M059J (cell line): ENCODE results near the gene IPMK. TPM values are rescaled to one million over a fixed set of nuclear protein-coding genes. Genes with fewer than 3 reads are reported as not detected.
A peak's percentile ranks its signal among the peaks of the same experiment; 100 is the strongest.
"Not testable (repeated sequence)": the region's sequence is repeated elsewhere in the genome, so short reads cannot be mapped to it uniquely, and the experiment has no call there.

Experiments
- DNase-seq: peaks from one replicate; pipeline ENCODE4 v3.0.0-alpha.2; 2012; ENCODE audit warnings: low read depth
- total RNA-seq: library from RNA; depleted of rRNA; stranded (reverse); fragments of >200 nt; shearing (Covaris generic); gene quantifications from 2 replicates; pipeline ENCODE4 v1.2.3, GENCODE V29; 2014

Gene IPMK
- total RNA-seq, 1 experiment from 2014 or later: 9.3 TPM

DNA sequence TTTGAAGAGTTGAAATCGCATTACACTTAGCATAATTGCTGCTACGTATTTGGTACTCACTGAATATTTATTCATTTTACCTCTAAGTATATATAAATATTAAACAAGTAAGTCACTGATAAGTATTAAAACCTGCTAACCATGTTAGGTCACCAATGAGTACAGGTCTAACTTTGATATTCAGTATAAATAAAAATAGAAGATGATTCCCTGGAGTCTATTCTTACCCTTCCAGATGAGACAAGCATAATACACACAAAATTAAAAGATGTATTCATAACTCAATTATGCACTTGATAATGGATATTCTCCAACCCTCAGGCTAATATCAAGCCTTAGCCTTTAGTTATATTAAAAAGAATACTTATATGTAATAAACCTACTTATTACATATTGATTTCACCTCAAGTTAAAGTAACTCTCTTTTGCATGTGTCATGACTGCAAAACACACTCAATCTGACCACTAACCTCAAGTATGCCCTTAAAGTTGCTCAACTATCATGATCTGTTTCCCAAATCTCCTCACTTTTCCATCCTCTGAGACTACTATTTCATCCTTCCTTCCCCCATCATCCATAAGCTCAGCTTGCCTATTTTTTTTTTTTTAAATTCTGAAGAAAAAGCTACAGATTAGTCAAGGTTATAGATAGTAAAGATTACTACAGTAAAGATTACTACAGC, 46.8 kb downstream of the IPMK start:
- peak; percentile 49 for DNase-seq

DNA sequence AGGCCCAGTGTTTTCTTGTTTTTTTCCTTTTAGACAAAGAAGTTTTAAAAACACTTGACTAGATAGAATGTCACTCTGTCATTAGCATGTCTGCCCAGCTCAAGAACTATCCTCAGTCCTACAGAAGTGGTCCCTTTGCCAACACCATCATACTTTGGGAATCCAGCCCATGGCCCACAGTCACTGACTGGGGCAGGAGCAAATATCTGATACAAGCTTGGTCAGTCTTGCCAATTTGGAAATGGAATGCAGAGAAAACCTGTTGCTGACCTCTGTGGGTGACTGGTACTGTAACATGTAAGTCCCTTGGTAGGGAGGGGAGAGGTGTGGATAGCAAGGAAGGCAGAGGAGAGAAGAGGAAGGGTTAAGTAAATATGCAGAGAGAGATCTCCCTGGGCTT, 47.8 kb downstream of the IPMK start:
- DNase-seq: peak; percentile 68

DNA sequence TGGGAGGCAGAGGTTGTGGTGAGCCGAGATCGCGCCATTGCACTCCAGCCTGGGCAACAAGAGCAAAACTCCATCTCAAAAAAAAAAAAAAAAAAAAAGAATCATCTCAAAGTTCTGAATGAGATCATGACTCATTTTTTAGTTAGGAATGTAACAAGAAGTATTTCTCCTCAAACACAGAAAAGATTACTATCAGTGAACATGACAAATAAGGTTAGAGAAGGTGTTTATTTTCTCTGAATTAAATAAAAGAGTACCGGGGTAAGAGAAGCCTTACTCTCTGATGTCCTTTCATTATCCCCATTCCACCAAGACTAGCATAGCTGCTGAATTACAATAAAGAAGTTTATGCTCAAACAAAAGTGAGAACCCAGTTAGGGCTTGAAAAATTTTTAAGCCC, 50.1 kb downstream of the IPMK start:
- peak; percentile 80 for DNase-seq

DNA sequence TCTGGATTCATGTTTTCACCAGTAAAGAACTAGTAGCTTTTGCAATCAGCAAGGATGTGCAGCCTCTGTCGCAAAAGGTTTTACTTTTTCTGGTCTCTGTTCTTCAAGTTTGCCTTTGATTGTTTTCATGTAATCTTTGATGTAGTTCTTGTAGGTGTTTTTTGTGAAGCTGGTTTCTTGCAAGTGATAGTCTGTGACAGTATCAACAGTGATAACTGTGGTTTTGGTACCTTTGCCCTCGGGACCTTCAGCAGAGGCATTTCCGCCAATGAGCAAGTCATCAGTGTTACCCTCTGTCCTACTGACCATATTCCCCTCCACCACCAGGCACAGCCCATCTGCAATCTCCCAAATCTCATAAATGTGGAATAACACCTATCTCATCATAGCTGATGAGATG, 55.1 kb downstream of the IPMK start:
- DNase-seq: no peak

DNA sequence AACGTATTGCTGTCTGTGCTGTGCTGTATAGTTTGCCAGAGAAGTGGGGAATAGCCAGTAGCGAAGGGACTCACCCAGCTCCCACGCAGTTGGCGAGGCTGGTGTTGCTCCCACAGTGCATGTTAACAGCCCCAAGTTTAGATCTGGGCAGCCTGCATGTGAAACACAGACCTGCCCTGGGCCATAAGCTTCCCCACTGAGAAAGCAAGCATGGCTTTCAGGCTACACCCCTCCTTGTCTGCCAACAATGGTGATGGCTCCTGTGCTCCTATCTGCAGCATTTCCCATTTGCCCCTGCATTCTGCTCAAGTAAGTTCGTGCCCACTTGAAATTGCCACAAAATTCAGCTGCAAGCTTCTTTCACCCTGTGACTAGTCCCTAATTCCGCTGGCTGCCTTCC, 57.5 kb downstream of the IPMK start:
- no peak for DNase-seq

DNA sequence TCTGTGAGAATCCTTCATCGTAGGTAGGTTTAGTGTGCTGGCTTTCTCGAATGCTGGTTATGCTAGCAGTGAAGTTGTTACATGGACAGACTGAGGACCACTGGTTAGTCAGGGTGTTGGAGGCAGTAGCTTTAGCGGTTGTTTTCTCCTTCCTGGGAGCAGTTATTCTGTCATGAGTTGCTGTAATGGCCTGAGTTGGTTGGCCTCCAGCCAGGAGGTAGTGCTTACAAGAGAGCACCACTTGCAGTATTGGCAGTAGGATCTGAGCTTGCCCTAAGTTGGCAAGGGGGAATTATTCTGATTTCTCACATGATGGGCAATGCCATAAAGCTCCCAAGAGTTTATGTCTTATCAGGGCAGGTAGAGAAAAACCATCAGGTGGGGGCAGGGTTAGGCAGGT, 58.0 kb downstream of the IPMK start:
- DNase-seq: peak; percentile 17

DNA sequence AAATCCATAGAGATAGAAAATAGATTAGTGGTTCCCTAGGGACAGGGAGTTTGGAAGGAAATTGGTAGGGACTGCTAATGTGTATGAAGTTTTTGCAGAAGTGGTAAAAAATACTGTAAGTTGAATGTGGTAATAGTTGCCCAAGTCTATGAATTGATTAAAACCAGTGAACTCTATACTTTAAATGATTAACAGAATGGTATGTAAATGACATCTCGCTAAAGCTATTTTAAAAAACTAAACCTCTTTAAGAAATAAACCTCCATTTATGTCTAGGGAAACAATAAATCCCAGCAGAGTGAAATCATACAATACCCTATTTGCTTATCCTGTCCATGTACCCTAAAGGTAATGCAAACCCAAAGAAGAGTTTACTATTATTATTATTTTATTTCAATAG, 61.4 kb downstream of the IPMK start:
- no peak for DNase-seq

DNA sequence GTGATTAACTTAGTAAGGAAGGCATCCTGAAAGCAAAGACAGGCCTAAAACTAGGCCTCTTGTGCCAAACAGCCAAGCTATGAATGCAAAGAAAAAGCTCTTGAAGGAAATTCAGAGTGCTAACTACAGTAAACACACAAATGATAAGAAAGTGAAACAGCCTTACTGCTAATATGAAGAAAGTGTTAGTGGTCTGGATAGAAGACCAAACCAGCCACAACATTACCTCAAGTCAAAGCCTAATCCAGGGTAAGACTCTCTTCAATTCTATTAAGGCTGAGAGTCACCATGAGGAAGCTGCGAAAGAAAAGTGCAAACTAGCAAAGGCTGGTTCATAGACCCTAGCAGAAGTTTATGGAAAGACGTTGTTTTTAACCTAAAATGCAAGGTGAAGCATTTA, 66.0 kb downstream of the IPMK start:
- DNase-seq: no peak

DNA sequence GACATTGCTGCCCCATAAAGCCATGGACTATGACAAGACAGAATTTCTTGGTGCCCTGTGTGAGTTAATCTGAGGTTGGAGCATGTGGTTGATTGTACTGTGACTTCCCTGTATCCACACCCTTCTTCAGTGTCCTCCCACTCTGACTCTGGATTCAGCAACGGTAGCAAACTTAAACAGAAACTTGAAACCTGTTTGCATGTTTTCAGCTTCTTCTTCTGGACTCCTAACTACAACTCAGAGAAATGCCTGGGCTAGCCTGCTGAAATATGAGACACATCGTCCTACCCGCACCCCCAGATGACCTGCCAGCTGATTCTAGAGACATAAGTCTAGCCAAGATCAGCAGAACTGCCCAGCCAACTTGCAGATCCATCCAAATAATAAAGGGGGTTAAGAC, 78.4 kb downstream of the IPMK start:
- peak; percentile 55 for DNase-seq

DNA sequence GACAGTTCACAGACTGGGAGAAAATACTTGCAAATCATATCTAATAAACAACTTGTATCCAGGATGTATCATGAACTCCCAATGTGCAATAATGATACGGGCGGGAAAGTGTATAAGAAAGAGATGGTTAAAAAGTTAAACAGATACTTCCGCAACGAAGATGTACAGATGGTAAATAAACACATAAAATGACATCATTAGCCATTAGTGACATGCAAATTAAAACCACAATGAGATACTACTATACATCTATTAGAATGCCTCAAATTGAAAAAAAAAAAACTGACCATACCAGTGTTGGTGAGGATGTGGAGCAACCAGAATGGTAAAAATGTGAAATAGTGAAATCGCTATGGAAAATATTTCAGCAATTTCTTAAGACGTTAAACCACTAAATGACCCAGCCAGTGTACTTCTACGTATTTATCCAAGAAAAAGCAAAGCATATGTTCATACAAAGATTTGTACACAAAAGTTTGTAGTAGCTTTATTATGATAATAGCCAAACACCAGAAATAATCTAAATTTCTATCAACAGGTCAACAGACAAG, 83.5 kb downstream of the IPMK start:
- no peak for DNase-seq

DNA sequence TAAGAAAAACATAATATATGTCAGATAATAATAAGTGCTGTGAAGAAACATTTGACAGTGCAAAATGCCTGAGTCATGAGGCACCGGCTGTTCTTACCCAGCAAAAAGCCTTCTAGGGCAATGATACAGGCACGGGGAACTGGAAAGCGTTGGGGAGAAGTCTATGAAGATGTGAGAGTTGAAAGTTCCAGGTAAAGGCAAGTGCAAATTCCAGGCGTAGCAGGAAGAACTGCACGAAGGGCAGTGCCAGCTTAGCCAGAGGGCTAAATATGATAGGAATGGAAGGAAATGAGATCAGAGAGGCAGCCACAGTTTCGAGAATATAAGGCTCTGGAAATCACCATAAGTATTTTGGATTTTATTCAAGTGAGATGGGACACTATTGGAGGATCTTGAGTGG, 87.0 kb downstream of the IPMK start:
- DNase-seq: peak; percentile 3

DNA sequence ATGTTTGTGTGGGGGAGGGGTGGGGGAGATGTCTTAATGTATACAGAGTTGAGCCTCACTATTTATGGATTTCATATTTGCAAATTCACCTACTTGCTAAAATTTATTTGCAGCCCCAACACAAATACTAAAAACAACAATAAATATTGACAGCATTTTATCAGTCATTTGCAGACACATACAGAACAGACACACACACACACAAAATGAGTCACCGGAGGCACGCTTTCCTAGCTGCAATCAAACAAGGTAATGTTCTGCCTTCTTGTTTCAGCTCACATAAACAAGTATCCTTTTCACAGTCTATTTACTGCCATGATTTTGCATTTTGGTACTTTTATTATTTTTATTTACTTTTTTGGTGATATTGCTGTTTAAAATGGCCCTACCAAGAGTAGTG, 88.5 kb downstream of the IPMK start:
- peak; percentile 56 for DNase-seq

DNA sequence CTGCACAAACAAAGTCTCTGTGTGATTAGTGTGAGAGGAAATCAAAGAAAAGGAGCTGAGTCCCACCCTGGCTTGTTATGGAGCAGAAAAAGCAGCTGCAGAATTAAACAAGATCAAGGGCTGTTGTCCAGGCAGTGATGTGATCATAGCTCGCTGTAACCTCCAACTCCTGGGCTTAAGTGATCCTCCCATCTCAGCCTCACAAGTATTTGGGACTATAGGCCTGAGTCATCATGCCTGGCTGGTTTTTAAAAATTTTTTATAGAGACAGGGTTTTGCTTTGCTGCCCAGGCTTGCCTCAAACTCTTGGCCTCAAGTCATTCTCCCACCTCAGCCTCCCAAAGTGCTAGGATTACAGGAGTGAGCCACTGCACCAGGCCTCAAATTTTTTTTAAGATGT, 88.9 kb downstream of the IPMK start:
- peak; percentile 59 for DNase-seq

DNA sequence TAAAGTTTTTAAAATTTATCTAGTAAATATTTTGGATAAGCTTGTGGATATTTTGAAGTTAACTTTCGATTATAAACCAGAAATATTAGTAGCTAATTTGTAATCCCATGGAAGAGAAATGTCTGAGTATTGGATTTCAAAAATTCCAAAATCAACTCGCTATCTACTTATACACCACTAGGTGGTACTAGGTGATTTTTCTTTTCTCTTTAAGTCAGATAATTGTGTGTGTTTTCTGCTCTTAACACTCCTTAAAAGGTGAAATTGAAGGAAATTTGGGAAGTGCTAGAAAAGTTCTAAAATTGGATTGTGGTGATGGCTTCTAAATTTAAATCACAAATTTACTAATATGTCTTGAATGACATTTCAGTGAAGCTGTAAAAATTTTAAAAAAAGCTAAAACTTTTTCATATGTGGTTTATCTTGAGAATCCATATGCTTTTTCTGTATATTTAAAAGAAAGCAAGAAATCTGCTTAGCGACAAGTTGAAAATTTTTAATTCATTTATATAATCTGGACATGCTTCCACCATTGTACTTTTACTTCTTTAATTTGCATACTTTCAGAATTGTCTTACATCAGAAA, 90.2 kb downstream of the IPMK start:
- DNase-seq: peak; percentile 41

DNA sequence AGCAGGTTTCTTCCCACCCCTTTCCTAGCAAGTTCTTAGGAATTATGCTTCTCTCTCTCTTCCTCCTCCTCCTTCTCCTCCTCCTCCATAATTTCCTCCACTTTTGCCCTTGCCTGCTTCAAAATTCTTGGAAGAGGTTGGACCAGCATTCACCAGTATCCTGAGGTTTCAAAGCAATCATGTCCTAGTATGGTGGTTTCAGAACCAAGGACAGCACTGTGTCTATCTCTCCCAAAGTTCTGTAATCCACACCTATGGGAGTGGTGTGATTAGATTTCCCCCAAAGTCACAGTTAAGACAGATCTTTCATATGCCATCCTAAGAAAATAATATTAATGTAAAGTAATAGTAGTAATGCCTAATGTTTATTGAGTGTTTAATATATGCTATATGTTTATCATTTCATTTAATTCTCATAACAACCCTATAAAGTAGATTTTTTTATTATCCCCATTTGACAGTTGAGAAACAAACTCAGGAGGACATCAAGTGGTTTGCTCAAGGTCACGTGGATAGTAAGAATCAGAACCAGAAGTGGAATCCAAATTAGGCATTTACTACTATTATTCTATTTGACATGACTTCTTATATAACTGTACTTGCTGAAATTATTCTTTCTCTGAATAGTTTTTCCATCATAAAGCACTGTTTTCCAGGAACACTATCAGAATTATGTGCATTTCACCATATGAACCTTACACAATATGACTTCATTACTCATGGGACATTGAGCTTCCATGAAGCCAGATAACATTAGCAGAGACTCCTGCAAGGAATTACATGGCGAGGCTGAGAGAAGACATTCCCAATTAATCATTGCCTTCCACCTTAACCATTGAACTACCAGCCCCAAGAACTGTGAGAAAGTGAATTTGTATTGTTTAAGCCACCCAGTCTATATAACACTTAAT, 91.4 kb downstream of the IPMK start:
- peak; percentile 43 for DNase-seq

DNA sequence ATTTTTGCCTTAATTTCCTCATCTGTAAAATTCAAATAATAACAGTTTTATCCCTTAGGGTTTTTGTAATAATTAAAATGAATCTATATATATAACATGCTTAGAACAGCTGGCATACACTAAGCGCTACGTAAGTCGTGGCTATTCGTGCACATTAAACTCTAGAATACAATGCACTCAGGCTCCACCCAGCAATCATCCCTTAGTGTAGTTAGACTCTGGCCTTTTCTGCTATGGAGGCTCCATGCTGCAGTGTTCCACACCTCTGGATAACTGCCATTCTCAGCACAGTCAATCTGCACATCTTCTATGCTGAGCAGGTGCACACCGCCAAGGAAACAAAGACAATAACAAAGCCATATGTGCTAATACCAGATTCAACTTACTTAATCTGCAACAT, 92.9 kb downstream of the IPMK start:
- no peak for DNase-seq

DNA sequence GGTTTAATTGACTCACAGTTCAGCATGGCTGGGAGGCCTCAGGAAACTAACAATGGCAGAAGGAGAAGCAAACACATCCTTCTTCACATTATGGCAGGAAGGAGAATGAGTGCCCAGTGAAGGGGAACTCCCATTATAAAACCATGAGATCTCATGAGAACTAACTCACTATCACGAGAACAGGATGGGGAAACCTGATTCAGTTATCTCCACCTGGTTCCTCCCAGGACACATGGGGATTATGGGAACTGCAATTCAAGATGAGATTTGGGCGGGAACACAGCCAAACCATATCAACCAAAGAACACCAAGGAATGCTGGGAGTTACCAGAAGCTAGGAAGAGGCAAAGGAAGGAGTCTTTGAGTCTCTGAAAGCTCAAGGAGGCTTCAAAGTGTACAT, 94.3 kb downstream of the IPMK start:
- no peak for DNase-seq

DNA sequence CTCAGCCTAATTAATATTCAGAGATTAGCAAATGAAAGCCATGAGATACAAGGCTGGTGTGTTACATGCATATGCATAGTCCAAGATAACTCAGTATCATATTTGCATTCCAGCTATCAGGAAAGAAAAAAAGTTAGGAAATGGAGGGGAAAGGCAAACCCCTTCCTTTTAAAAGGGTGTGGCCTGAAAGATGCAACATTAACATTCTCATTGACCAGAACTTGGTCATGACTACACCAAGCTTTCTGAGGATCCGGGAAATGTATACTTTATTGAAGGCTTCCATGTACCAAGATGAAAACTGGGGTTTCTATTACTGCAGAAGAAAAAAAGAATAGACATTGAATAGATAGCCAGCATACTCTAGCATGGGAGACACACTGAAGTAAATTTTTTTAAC, 96.5 kb downstream of the IPMK start:
- DNase-seq: no peak

DNA sequence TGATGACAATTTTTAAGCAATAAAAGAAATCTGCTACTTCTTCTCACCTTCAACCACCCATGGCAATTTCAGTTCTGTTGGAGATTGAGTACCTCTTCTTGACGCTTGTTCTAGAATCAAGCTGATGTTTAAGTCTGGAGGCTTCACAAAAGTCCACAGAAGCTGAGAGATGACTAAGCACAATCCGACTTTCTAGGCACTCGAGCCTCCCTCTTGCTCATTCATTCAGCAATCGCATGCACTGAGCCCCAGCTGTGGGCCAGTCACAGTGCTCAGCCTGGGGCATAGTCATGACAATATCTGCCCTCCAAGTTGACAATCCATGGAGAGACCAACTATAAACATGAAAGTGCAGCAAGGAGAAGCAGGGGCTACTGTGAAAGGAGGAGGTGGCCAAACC, 103.2 kb downstream of the IPMK start:
- no peak for DNase-seq

DNA sequence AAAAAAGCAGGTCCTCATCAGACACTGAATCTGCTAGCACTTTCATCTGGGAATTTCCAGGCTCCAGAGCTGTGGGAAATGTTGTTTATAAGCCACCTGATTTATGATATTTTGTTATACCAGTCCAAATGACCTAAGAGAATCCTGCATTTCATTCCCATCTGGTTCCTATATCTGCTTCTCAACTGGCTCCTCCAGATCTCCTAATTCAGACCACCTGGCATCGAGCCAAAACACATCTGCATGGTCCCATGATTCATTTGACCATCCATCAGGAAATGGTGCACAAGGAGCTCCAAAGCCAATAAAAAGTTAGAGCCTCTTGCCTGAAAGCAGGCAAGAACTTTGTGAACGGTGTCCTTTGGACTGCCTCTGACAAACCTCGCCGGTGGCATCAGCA, 108.9 kb downstream of the IPMK start:
- peak; percentile 52 for DNase-seq

DNA sequence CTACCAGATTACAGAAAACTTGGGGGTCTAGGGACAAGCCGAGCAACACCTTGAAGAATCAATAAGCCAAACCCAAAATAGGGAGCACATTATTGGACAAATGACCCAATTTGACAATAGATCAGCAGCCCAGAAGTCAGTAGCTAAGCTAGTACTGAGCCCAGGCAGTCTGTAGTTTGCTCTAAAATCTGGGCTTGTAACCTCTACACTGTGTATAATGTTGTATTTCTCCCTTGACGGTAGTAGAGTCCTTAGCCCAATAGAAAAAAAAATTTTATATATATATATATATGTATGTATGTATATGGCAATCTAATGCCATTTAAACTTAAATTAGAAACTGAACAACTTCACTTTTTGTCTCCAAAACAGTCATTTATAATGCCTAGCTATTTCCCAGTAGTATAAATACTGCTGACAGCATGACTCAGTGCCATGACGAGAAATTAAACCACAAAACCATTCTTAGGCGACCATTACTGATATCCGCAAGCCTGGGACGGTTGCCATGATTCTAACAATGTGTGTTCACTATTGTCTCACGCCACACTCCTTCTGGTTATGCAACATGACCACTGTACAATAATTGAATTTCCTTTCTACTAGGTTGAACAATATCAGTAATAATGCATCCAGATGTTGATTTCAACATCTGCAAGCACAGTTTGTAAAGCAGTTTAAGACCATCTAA, 110.5 kb downstream of the IPMK start:
- DNase-seq: peak; percentile 98

DNA sequence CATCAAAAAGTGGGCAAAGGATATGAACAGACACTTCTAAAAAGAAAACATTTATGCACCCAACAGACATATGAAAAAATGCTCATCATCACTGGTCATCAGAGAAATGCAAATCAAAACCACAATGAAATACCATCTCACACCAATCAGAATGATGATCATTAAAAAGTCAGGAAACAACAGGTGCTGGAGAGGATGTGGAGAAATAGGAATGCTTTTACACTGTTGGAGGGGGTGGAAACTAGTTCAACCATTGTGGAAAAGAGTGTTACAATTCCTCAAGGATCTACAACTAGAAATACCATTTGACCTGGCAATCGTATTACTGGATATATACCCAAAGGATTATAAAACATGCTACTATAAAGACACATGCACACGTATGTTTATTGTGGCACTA, 111.8 kb downstream of the IPMK start:
- DNase-seq: not testable (repeated sequence)
